Transverse colon (tissue), 4 donors: Measurements from ENCODE around the gene ATOH8.

Source experiments
- CTCF ChIP-seq, 5 experiments: fragments of 200-600 bp in 3 of 5; fragments of 450-650 bp in 2 of 5; sonication (generic) in 3 of 5; IDR thresholded peaks; 1 replicate in 2 of 5; 2 replicates in 3 of 5; pipeline ENCODE4 v1.5.1; 2016 to 2017; ENCODE audit warnings: antibody characterized with exemption in 5 of 5, inconsistent platforms in 3 of 5, mild to moderate bottlenecking in 2 of 5, moderate library complexity in 1 of 5
- EP300 ChIP-seq: sonication (generic); formaldehyde crosslinking; IDR thresholded peaks from one replicate; pipeline ENCODE4 v1.6.1; 2017; ENCODE audit warnings: antibody characterized with exemption, low read depth
- POLR2A ChIP-seq: fragments of 450-650 bp; IDR thresholded peaks from one replicate; pipeline ENCODE4 v1.6.1; 2016; ENCODE audit warnings: antibody characterized with exemption, mild to moderate bottlenecking, moderate library complexity
- POLR2AphosphoS5 ChIP-seq, 3 donors: sonication (generic); formaldehyde crosslinking; IDR thresholded peaks; one replicate each; pipeline ENCODE4 v1.6.1; 2016; ENCODE audit warnings: antibody characterized with exemption in 3 of 3

- TF ChIP-seq CTCF (IDR thresholded peaks at IDR 0.05) (no peak), POLR2A (no peak), POLR2AphosphoS5 (IDR thresholded peaks at IDR 0.05) (no peak), EP300 (no peak)
These were observed 21.9 kb downstream of the ATOH8 start for GRCh38 chr2:85775406-85776381.
